Activated T-helper 1 cell treated with Interleukin-2 at 50 U/mL for 16 hours (primary cell): ENCODE data around the gene PHAF1.
A peak's percentile ranks its signal among the peaks of the same experiment; 100 is the strongest.

Experiments used
- DNase-seq: peaks from one replicate; pipeline ENCODE4 v3.0.0-alpha.2; 2020; ENCODE audit warnings: low read depth

The PHAF1 gene

GRCh38 chr16:67109407-67110135, at the start of gene PHAF1:
Gene PHAF1 (plus strand): TSS chr16:67109941. CDS start chr16:67110176, 235 bp downstream.
- DNase-seq: peak; percentile 96

GRCh38 chr16:67063008-67063407, 46.7 kb upstream of the PHAF1 start:
- no peak for DNase-seq

GRCh38 chr16:67068212-67068753, 41.5 kb upstream of the PHAF1 start:
- no peak for DNase-seq

- no peak for DNase-seq
Observed at GRCh38 chr16:67071476-67072048, 38.2 kb upstream of the PHAF1 start.

- no peak for DNase-seq
Observed at GRCh38 chr16:67075331-67075730, 34.4 kb upstream of the PHAF1 start.

GRCh38 chr16:67077871-67078270, 31.9 kb upstream of the PHAF1 start:
- no peak for DNase-seq

- DNase-seq: no peak
Observed at GRCh38 chr16:67082100-67082499, 27.6 kb upstream of the PHAF1 start.

GRCh38 chr16:67082891-67083290, 26.9 kb upstream of the PHAF1 start:
- no peak for DNase-seq

GRCh38 chr16:67084345-67085028, 25.3 kb upstream of the PHAF1 start:
- DNase-seq: no peak

- DNase-seq: no peak
Observed at GRCh38 chr16:67086822-67087221, 22.9 kb upstream of the PHAF1 start.

- DNase-seq: no peak
Observed at GRCh38 chr16:67087291-67087690, 22.4 kb upstream of the PHAF1 start.

GRCh38 chr16:67087803-67088202, 21.9 kb upstream of the PHAF1 start:
- no peak for DNase-seq

GRCh38 chr16:67088551-67088950, 21.2 kb upstream of the PHAF1 start:
- no peak for DNase-seq

GRCh38 chr16:67089101-67089500, 20.6 kb upstream of the PHAF1 start:
- DNase-seq: no peak

GRCh38 chr16:67091906-67092566, 17.7 kb upstream of the PHAF1 start:
- no peak for DNase-seq

- no peak for DNase-seq
Observed at GRCh38 chr16:67093098-67093726, 16.5 kb upstream of the PHAF1 start.

- no peak for DNase-seq
Observed at GRCh38 chr16:67098599-67098998, 11.1 kb upstream of the PHAF1 start.

- no peak for DNase-seq
Observed at GRCh38 chr16:67100569-67101310, 9.0 kb upstream of the PHAF1 start.

GRCh38 chr16:67101311-67102082, 8.2 kb upstream of the PHAF1 start:
- DNase-seq: no peak

- no peak for DNase-seq
Observed at GRCh38 chr16:67104061-67104460, 5.7 kb upstream of the PHAF1 start.

GRCh38 chr16:67104845-67105244, 4.9 kb upstream of the PHAF1 start:
- DNase-seq: no peak
